ENCODE measurements around the gene RTN4RL1. TPM values are rescaled to one million over a fixed set of nuclear protein-coding genes. Genes with fewer than 3 reads are reported as not detected.

Gene RTN4RL1
- total and polyA plus RNA-seq, 2 of the 4 experiments (the other 2 are of a cell fraction): under 0.01 to 0.03 TPM

DNA sequence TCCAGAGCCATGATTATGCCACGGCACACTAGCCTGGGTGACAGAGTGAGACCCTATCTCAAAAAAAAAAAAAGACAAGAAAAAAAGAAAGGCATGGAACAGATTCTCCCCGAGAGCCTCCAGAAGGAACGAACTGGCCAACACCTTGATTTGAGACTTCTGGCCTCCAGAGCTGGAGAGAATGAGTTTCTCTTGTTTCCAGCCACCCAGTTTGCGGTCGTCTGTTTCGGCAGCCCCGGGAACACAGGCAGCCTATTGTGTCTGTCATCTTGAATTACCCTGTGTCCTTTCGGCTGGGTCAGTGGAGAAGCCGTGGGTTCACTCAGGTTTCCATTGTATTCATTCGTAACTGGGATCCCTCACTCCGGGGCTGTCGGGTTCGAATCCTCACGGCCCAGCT, 111.4 kb downstream of the RTN4RL1 start:
- no peak overlapping the region for H3K4me3 ChIP-seq (ENCODE audit: insufficient read depth, low read depth, low read length)
- peak overlapping the region; percentile 43 for H2AFZ ChIP-seq (replicated peaks; ENCODE audit: low read length, poor library complexity)
- H4K91ac ChIP-seq (ENCODE audit: insufficient read depth, low read depth, low read length): no peak overlapping the region
- TF ChIP-seq CEBPB (IDR thresholded peaks at IDR 0.05; ENCODE audit: low read depth, low read length) (no peak), RFX5 (IDR thresholded peaks at IDR 0.05; ENCODE audit: low read depth, low read length) (no peak), MAFK (IDR thresholded peaks at IDR 0.05; ENCODE audit: low read depth, low read length) (no peak), RAD21 (IDR thresholded peaks at IDR 0.05; ENCODE audit: low read length) (no peak), RCOR1 (IDR thresholded peaks at IDR 0.05; ENCODE audit: insufficient replicate concordance, low read length) (no peak), MAZ (IDR thresholded peaks at IDR 0.05; ENCODE audit: borderline replicate concordance, low read depth, low read length) (no peak), CHD1 (IDR thresholded peaks at IDR 0.05; ENCODE audit: low read depth, low read length) (no peak), MXI1 (IDR thresholded peaks at IDR 0.05; ENCODE audit: borderline replicate concordance, low read depth, low read length) (no peak), SMC3 (IDR thresholded peaks at IDR 0.05; ENCODE audit: low read depth, low read length) (no peak), BHLHE40 (IDR thresholded peaks at IDR 0.05; ENCODE audit: low read depth, low read length) (no peak), POLR2A (IDR thresholded peaks at IDR 0.05; ENCODE audit: low read depth, low read length) (no peak), NFE2L2 (IDR thresholded peaks at IDR 0.05; ENCODE audit: low read depth, low read length) (no peak), FOS (IDR thresholded peaks at IDR 0.05; ENCODE audit: low read depth, low read length) (no peak)
- TF ChIP-seq, protein P1, sequence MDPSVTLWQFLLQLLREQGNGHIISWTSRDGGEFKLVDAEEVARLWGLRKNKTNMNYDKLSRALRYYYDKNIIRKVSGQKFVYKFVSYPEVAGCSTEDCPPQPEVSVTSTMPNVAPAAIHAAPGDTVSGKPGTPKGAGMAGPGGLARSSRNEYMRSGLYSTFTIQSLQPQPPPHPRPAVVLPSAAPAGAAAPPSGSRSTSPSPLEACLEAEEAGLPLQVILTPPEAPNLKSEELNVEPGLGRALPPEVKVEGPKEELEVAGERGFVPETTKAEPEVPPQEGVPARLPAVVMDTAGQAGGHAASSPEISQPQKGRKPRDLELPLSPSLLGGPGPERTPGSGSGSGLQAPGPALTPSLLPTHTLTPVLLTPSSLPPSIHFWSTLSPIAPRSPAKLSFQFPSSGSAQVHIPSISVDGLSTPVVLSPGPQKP (IDR thresholded peaks at IDR 0.05; ENCODE audit: borderline replicate concordance, low read depth, low read length): no peak
- TF ChIP-seq, protein P2, sequence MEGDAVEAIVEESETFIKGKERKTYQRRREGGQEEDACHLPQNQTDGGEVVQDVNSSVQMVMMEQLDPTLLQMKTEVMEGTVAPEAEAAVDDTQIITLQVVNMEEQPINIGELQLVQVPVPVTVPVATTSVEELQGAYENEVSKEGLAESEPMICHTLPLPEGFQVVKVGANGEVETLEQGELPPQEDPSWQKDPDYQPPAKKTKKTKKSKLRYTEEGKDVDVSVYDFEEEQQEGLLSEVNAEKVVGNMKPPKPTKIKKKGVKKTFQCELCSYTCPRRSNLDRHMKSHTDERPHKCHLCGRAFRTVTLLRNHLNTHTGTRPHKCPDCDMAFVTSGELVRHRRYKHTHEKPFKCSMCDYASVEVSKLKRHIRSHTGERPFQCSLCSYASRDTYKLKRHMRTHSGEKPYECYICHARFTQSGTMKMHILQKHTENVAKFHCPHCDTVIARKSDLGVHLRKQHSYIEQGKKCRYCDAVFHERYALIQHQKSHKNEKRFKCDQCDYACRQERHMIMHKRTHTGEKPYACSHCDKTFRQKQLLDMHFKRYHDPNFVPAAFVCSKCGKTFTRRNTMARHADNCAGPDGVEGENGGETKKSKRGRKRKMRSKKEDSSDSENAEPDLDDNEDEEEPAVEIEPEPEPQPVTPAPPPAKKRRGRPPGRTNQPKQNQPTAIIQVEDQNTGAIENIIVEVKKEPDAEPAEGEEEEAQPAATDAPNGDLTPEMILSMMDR (conservative IDR thresholded peaks at IDR 0.05; ENCODE audit: low read depth, low read length): no peak
- TF ChIP-seq, protein P3, sequence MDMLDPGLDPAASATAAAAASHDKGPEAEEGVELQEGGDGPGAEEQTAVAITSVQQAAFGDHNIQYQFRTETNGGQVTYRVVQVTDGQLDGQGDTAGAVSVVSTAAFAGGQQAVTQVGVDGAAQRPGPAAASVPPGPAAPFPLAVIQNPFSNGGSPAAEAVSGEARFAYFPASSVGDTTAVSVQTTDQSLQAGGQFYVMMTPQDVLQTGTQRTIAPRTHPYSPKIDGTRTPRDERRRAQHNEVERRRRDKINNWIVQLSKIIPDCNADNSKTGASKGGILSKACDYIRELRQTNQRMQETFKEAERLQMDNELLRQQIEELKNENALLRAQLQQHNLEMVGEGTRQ (IDR thresholded peaks at IDR 0.05; ENCODE audit: low read depth, low read length): no peak
- ATAC-seq (ENCODE audit: low read depth) (no peak), DNase-seq (no peak)
- 93% methylated on average over 10 of the region's 14 CpGs; no CpG with 5 or more reads in 1 of the 2 experiments for WGBS, 2 experiments (ENCODE audit: extremely low coverage in 2 of 2, insufficient read length in 1 of 2)
- 0 out of 2 replicates have a peak, but pooled peaks cover 4% of the 10 kb centered on the region for H3K9me1 ChIP-seq (ENCODE audit: insufficient read depth, low read length)
- no peaks in the 10 kb centered on the region for H3K4me1 ChIP-seq (ENCODE audit: control insufficient read depth, insufficient read depth, low read length)
- H3K9me3 ChIP-seq (ENCODE audit: control insufficient read depth, insufficient read depth, low read length): no peaks in the 10 kb centered on the region
- H3K9ac ChIP-seq (ENCODE audit: low read depth, low read length): no peak overlapping the region
- dilution Hi-C loops (cut with HindIII; ENCODE audit: low sequenced_read_pairs, unreplicated experiment): no loop called here
- no peak overlapping the region for H3K4ac ChIP-seq (ENCODE audit: low read depth, low read length)
- no peak overlapping the region for H3K23ac ChIP-seq (ENCODE audit: low read depth, low read length)
- no peak overlapping the region for H3K4me2 ChIP-seq (ENCODE audit: low read depth, low read length)
- H2BK5ac ChIP-seq (ENCODE audit: low read depth, low read length, poor library complexity, severe bottlenecking): no peak overlapping the region
- H3K27ac ChIP-seq (ENCODE audit: insufficient read depth, low read length): no peak overlapping the region
- H3K18ac ChIP-seq (ENCODE audit: low read depth, low read length): no peak overlapping the region
- POLR2A ChIA-PET (ENCODE audit: unreplicated experiment): no interaction called here
- H3K56ac ChIP-seq (ENCODE audit: extremely low read depth, insufficient read depth, low read length): no peak overlapping the region
- H2BK20ac ChIP-seq (ENCODE audit: low read depth, low read length): no peak overlapping the region
- H2AK9ac ChIP-seq (replicated peaks; ENCODE audit: low read depth, low read length, poor library complexity): no peak overlapping the region
- H3K27me3 ChIP-seq (ENCODE audit: control insufficient read depth, insufficient read depth, low read length): peaks cover 70% of the 10 kb centered on the region
- H3K14ac ChIP-seq (replicated peaks; ENCODE audit: low read depth, low read length): no peak overlapping the region
- no peaks in the 10 kb centered on the region for H3K36me3 ChIP-seq (ENCODE audit: control insufficient read depth, insufficient read depth, low read length)
- no peak overlapping the region for H2BK15ac ChIP-seq (ENCODE audit: low read depth, low read length)
- H2AK5ac ChIP-seq (ENCODE audit: low read depth, low read length): no peak overlapping the region
- H2BK120ac ChIP-seq (ENCODE audit: low read depth, low read length): no peak overlapping the region
- no peak overlapping the region for H4K5ac ChIP-seq (ENCODE audit: low read depth, low read length)
- H4K20me1 ChIP-seq (ENCODE audit: insufficient read depth, low read length): no peaks in the 10 kb centered on the region
- no TSS peak for BruUV-seq (replicated peaks)
- H4K8ac ChIP-seq (ENCODE audit: low read depth in 2 of 2, low read length in 2 of 2): no peak overlapping the region
- no peaks in the 10 kb centered on the region for H3K79me1 ChIP-seq (ENCODE audit: low read depth in 1 of 2, low read length in 2 of 2)
- CTCF ChIA-PET: no interaction called here
- in situ Hi-C loops (cut with MboI; ENCODE audit: low sequenced_read_pairs): loop anchor here (5.0 kb wide), 1 partner anchor 114 kb away; the partner anchor contains the start of gene RTN4RL1
- intact Hi-C loops (cut with micrococcal nuclease): no loop called here
